Panc1 (cell line): Measurements from ENCODE around the gene MMP15. TPM values are rescaled to one million over a fixed set of nuclear protein-coding genes. Genes with fewer than 3 reads are reported as not detected.

Experiments used
- ATAC-seq: fragments of 200-7000 bp; cut with Tn5 transposase; 2 replicates; pipeline ENCODE4 v1.9.1; 2020; ENCODE audit warnings: mild to moderate bottlenecking, moderate library complexity
- BruUV-seq: library from RNA; stranded (reverse); fragments of 400-500 nt; replicated peaks from 2 replicates; lab custom pipeline; 2021; lab: Mats Ljungman, UMichigan
- CTCF ChIA-PET: fragments of 300-600 bp; sonication (Branson Sonifier 250); formaldehyde crosslinking; loops from one replicate; lab custom pipeline; 2022; ENCODE audit warnings: antibody characterized with exemption; lab: Charles Lee
- POLR2A ChIA-PET: fragments of 300-600 bp; sonication (Branson Sonifier 250); formaldehyde crosslinking; loops from one replicate; lab custom pipeline; 2022; ENCODE audit warnings: antibody characterized with exemption; lab: Charles Lee
- DNase-seq: peaks from one replicate; pipeline ENCODE4 v3.0.0-alpha.2; 2010; ENCODE audit warnings: low read depth, low spot score
- H3K27ac ChIP-seq: 2 replicates; pipeline ENCODE4 v1.5.1; 2011; ENCODE audit warnings: mild to moderate bottlenecking, low read length, inconsistent platforms
- H3K27me3 ChIP-seq: fragments of 200-500 bp; sonication (Bioruptor generic); 2 replicates; pipeline ENCODE4 v1.6.0; 2014; ENCODE audit warnings: low read length, inconsistent platforms; ENCODE audit not compliant: control insufficient read depth, insufficient read depth
- H3K36me3 ChIP-seq: fragments of 200-500 bp; sonication (Bioruptor generic); 2 replicates; pipeline ENCODE4 v1.5.1; 2014; ENCODE audit warnings: inconsistent platforms, mild to moderate bottlenecking, low read length, moderate library complexity; ENCODE audit not compliant: control insufficient read depth, insufficient read depth
- H3K4me1 ChIP-seq: 2 replicates; pipeline ENCODE4 v1.5.1; 2011; ENCODE audit warnings: inconsistent platforms, mild to moderate bottlenecking, low read length, moderate library complexity; ENCODE audit not compliant: control insufficient read depth, insufficient read depth
- H3K4me3 ChIP-seq, 2 experiments: 2 replicates each; pipeline ENCODE4 v1.5.1; 2011 to 2012; ENCODE audit warnings: low read depth in 2 of 2, low read length in 2 of 2, mild to moderate bottlenecking in 2 of 2, inconsistent platforms in 1 of 2, moderate library complexity in 1 of 2
- H3K9me3 ChIP-seq: fragments of 200-500 bp; sonication (Bioruptor generic); 2 replicates; pipeline ENCODE4 v1.5.1; 2014; ENCODE audit warnings: low read depth, mild to moderate bottlenecking, inconsistent platforms, low read length, moderate library complexity; ENCODE audit not compliant: control insufficient read depth, insufficient read depth
- CTCF ChIP-seq: fragments of 450-650 bp; IDR thresholded peaks from 2 replicates; pipeline ENCODE4 v1.5.1; 2017; ENCODE audit warnings: mild to moderate bottlenecking
- POLR2AphosphoS5 ChIP-seq: IDR thresholded peaks from 2 replicates; pipeline ENCODE4 v1.6.1; 2012; ENCODE audit warnings: mild to moderate bottlenecking, low read depth, low read length, moderate library complexity
- REST ChIP-seq, 2 experiments: IDR thresholded peaks; 2 replicates each; pipeline ENCODE4 v1.6.1; 2011 to 2012; ENCODE audit warnings: low read depth in 2 of 2, control low read depth in 1 of 2, low read length in 1 of 2, mild to moderate bottlenecking in 1 of 2, moderate library complexity in 1 of 2; ENCODE audit not compliant: insufficient read depth in 1 of 2
- SIN3A ChIP-seq: IDR thresholded peaks from 2 replicates; pipeline ENCODE4 v1.6.1; 2012; ENCODE audit warnings: low read depth, mild to moderate bottlenecking, low read length, moderate library complexity, borderline replicate concordance; ENCODE audit not compliant: insufficient read depth
- TCF7L2 ChIP-seq: IDR thresholded peaks from 2 replicates; pipeline ENCODE4 v1.6.1; 2011; ENCODE audit warnings: mild to moderate bottlenecking, low read depth, low read length, inconsistent platforms
- in situ Hi-C: cut with HindIII; loops from 2 replicates; pipeline ENCODE4 v1.10.0; 2016; ENCODE audit warnings: low sequenced_read_pairs, low pct_unique_long_range_greater_than_20kb
- intact Hi-C: fragments of 100-400 bp; cut with micrococcal nuclease; formaldehyde crosslinking; loops from one replicate; pipeline ENCODE4 v1.10.0; 2022; ENCODE audit not compliant: unreplicated experiment
- total RNA-seq: library from RNA; stranded (reverse); gene quantifications from one replicate; pipeline ENCODE4 v1.2.1, GENCODE V29; 2021; ENCODE audit not compliant: unreplicated experiment

Gene MMP15
- total RNA-seq, 1 experiment from 2014 or later: 10.9 TPM

GRCh38 chr16:58051296-58051695 is 25.7 kb downstream of the MMP15 start:
- in situ Hi-C loops (no loop called here), intact Hi-C loops (no loop called here)
- CTCF ChIA-PET: no interaction called here
- Histone ChIP-seq H3K27ac (no peak overlapping the region), H3K4me3 (no peak overlapping the region), H3K4me1 (no peaks in the 10 kb centered on the region; the same call in 1 of the 2 replicates), H3K9me3 (no peaks in the 10 kb centered on the region), H3K27me3 (no peaks in the 10 kb centered on the region), H3K36me3 (no peaks in the 10 kb centered on the region)
- no peak for TF ChIP-seq TCF7L2
- no peak for TF ChIP-seq POLR2AphosphoS5
- no peak for TF ChIP-seq SIN3A
- TF ChIP-seq REST (IDR thresholded peaks at IDR 0.05; ENCODE audit: insufficient read depth in 1 of 2, low read depth in 2 of 2, low read length in 1 of 2): no peak
- no peak for TF ChIP-seq CTCF
- POLR2A ChIA-PET: no interaction called here
- DNase-seq (no peak), ATAC-seq (no peak)
- no TSS peak for BruUV-seq

GRCh38 chr16:58051821-58052603 is 26.5 kb downstream of the MMP15 start:
- no peaks in the 10 kb centered on the region; the same call in 1 of the 2 replicates for H3K4me1 ChIP-seq
- ChIA-PET CTCF (no interaction called here), POLR2A (interaction anchor here (0.7 kb wide), 1 partner anchor 165 kb away, joined by 3 read pairs; no protein-coding TSS in a partner anchor)
- H3K36me3 ChIP-seq: no peaks in the 10 kb centered on the region
- no peak for DNase-seq
- no peak overlapping the region for H3K27ac ChIP-seq
- BruUV-seq: no TSS peak
- intact Hi-C loops: no loop called here
- H3K4me3 ChIP-seq: no peak overlapping the region
- no peaks in the 10 kb centered on the region for H3K9me3 ChIP-seq
- TF ChIP-seq CTCF: no peak
- no peak for TF ChIP-seq REST (IDR thresholded peaks at IDR 0.05; ENCODE audit: insufficient read depth in 1 of 2, low read depth in 2 of 2, low read length in 1 of 2)
- no peak for TF ChIP-seq SIN3A
- no peak for TF ChIP-seq POLR2AphosphoS5
- no peak for TF ChIP-seq TCF7L2
- ATAC-seq: no peak
- no peaks in the 10 kb centered on the region for H3K27me3 ChIP-seq
- in situ Hi-C loops: no loop called here
